ENCODE measurements around the gene COMMD1.
"Not testable (repeated sequence)": the region's sequence is repeated elsewhere in the genome, so short reads cannot be mapped to it uniquely, and the experiment has no call there.

The COMMD1 gene

GRCh38 chr2:62140426-62141141, 235.1 kb downstream of the COMMD1 start:
- H3K4me3 Mint-ChIP-seq, result no peak overlapping the region

GRCh38 chr2:62141142-62141740, 235.8 kb downstream of the COMMD1 start:
- Mint-ChIP-seq H3K9me3 (no peaks in the 10 kb centered on the region), H3K4me3 (no peak overlapping the region), H3K36me3 (ENCODE audit: low read depth) (peaks cover 20% of the 10 kb centered on the region), H3K27me3 (no peaks in the 10 kb centered on the region), H3K4me1 (ENCODE audit: low read depth) (peaks cover 20% of the 10 kb centered on the region), H3K27ac (no peak overlapping the region)

More at GRCh38 chr2:62140426-62141141, 235.1 kb downstream of the COMMD1 start:
- Mint-ChIP-seq H3K27me3 (no peaks in the 10 kb centered on the region), H3K36me3 (ENCODE audit: low read depth) (peaks cover 25% of the 10 kb centered on the region), H3K9me3 (no peaks in the 10 kb centered on the region), H3K4me1 (ENCODE audit: low read depth) (peaks cover 17% of the 10 kb centered on the region), H3K27ac (no peak overlapping the region)

GRCh38 chr2:62142054-62142453, 236.6 kb downstream of the COMMD1 start:
- no peaks in the 10 kb centered on the region for H3K27me3 Mint-ChIP-seq
- H3K27ac Mint-ChIP-seq, result no peak overlapping the region
- peaks cover 15% of the 10 kb centered on the region for H3K36me3 Mint-ChIP-seq (ENCODE audit: low read depth)
- H3K9me3 Mint-ChIP-seq, result no peaks in the 10 kb centered on the region
- no peak overlapping the region for H3K4me3 Mint-ChIP-seq
- H3K4me1 Mint-ChIP-seq (ENCODE audit: low read depth), result peaks cover 25% of the 10 kb centered on the region

- no peaks in the 10 kb centered on the region for H3K9me3 Mint-ChIP-seq
- no peak overlapping the region for H3K4me3 Mint-ChIP-seq
- peaks cover 30% of the 10 kb centered on the region for H3K4me1 Mint-ChIP-seq (ENCODE audit: low read depth)
- peaks cover 9% of the 10 kb centered on the region for H3K36me3 Mint-ChIP-seq (ENCODE audit: low read depth)
- no peaks in the 10 kb centered on the region for H3K27me3 Mint-ChIP-seq
- H3K27ac Mint-ChIP-seq, result no peak overlapping the region
These were observed 238.2 kb downstream of the COMMD1 start for GRCh38 chr2:62143696-62144095.

GRCh38 chr2:62144689-62145477, 239.4 kb downstream of the COMMD1 start:
- no peaks in the 10 kb centered on the region for H3K9me3 Mint-ChIP-seq
- no peaks in the 10 kb centered on the region for H3K27me3 Mint-ChIP-seq
- no peak overlapping the region for H3K4me3 Mint-ChIP-seq
- no peak overlapping the region for H3K27ac Mint-ChIP-seq
- H3K4me1 Mint-ChIP-seq (ENCODE audit: low read depth), result peaks cover 30% of the 10 kb centered on the region
- peaks cover 9% of the 10 kb centered on the region for H3K36me3 Mint-ChIP-seq (ENCODE audit: low read depth)

- Mint-ChIP-seq H3K9me3 (no peaks in the 10 kb centered on the region), H3K4me3 (no peak overlapping the region), H3K36me3 (ENCODE audit: low read depth) (peaks cover 9% of the 10 kb centered on the region), H3K4me1 (ENCODE audit: low read depth) (peaks cover 30% of the 10 kb centered on the region), H3K27me3 (no peaks in the 10 kb centered on the region), H3K27ac (no peak overlapping the region)
These were observed 240.1 kb downstream of the COMMD1 start for GRCh38 chr2:62145478-62146100.

- peaks cover 21% of the 10 kb centered on the region for H3K4me1 Mint-ChIP-seq (ENCODE audit: low read depth)
- not testable (repeated sequence) for H3K27ac Mint-ChIP-seq; H3K36me3 Mint-ChIP-seq (ENCODE audit: low read depth)
These were observed 241.3 kb downstream of the COMMD1 start for GRCh38 chr2:62146790-62147189.

GRCh38 chr2:62147610-62148301, 242.3 kb downstream of the COMMD1 start:
- Mint-ChIP-seq H3K9me3 (no peaks in the 10 kb centered on the region), H3K36me3 (ENCODE audit: low read depth) (no peaks in the 10 kb centered on the region), H3K4me1 (ENCODE audit: low read depth) (peaks cover 21% of the 10 kb centered on the region), H3K27me3 (no peaks in the 10 kb centered on the region), H3K4me3 (no peak overlapping the region), H3K27ac (no peak overlapping the region)

More at GRCh38 chr2:62146790-62147189, 241.3 kb downstream of the COMMD1 start:
- H3K27me3 Mint-ChIP-seq, H3K4me3 Mint-ChIP-seq, H3K9me3 Mint-ChIP-seq: not testable (repeated sequence)

GRCh38 chr2:62149708-62150107, 244.2 kb downstream of the COMMD1 start:
- Mint-ChIP-seq H3K27me3 (no peaks in the 10 kb centered on the region), H3K4me1 (ENCODE audit: low read depth) (peaks cover 21% of the 10 kb centered on the region), H3K4me3 (no peak overlapping the region), H3K36me3 (ENCODE audit: low read depth) (no peaks in the 10 kb centered on the region), H3K27ac (no peak overlapping the region), H3K9me3 (no peaks in the 10 kb centered on the region)

GRCh38 chr2:62150597-62151305, 245.3 kb downstream of the COMMD1 start:
- no peaks in the 10 kb centered on the region for H3K27me3 Mint-ChIP-seq
- no peaks in the 10 kb centered on the region for H3K9me3 Mint-ChIP-seq
- no peaks in the 10 kb centered on the region for H3K36me3 Mint-ChIP-seq (ENCODE audit: low read depth)
- H3K4me3 Mint-ChIP-seq, result no peak overlapping the region
- no peak overlapping the region for H3K27ac Mint-ChIP-seq
- H3K4me1 Mint-ChIP-seq (ENCODE audit: low read depth), result peaks cover 11% of the 10 kb centered on the region

- no peak overlapping the region for H3K27ac Mint-ChIP-seq
- H3K27me3 Mint-ChIP-seq, result no peaks in the 10 kb centered on the region
These were observed 245.8 kb downstream of the COMMD1 start for GRCh38 chr2:62151306-62151638.

GRCh38 chr2:62152000-62152399, 246.5 kb downstream of the COMMD1 start:
- no peaks in the 10 kb centered on the region for H3K27me3 Mint-ChIP-seq
- peaks cover 6% of the 10 kb centered on the region for H3K4me1 Mint-ChIP-seq (ENCODE audit: low read depth)
- no peak overlapping the region for H3K4me3 Mint-ChIP-seq
- no peaks in the 10 kb centered on the region for H3K36me3 Mint-ChIP-seq (ENCODE audit: low read depth)
- no peaks in the 10 kb centered on the region for H3K9me3 Mint-ChIP-seq
- no peak overlapping the region for H3K27ac Mint-ChIP-seq

More at GRCh38 chr2:62151306-62151638, 245.8 kb downstream of the COMMD1 start:
- Mint-ChIP-seq H3K4me3 (no peak overlapping the region), H3K9me3 (no peaks in the 10 kb centered on the region), H3K36me3 (ENCODE audit: low read depth) (no peaks in the 10 kb centered on the region), H3K4me1 (ENCODE audit: low read depth) (peaks cover 10% of the 10 kb centered on the region)

- H3K9me3 Mint-ChIP-seq, result no peaks in the 10 kb centered on the region
- no peak overlapping the region for H3K27ac Mint-ChIP-seq
- H3K4me3 Mint-ChIP-seq, result no peak overlapping the region
- no peaks in the 10 kb centered on the region for H3K27me3 Mint-ChIP-seq
- peaks cover 7% of the 10 kb centered on the region for H3K4me1 Mint-ChIP-seq (ENCODE audit: low read depth)
- no peaks in the 10 kb centered on the region for H3K36me3 Mint-ChIP-seq (ENCODE audit: low read depth)
These were observed 251.5 kb downstream of the COMMD1 start for GRCh38 chr2:62156861-62157496.

Measured in stimulated activated naive CD8-positive, alpha-beta T cell treated with anti-CD3 and anti-CD28 coated beads, Interleukin-15, Interleukin-2, amounts not matched to agents 100 ng/mL and 50 ng/mL, for 24 hours (primary cell).